ENCODE measurements around the gene NR3C2.

- TF ChIP-seq POLR2AphosphoS5 (IDR thresholded peaks at IDR 0.05) (no peak), POLR2A (IDR thresholded peaks at IDR 0.05) (no peak), EP300 (IDR thresholded peaks at IDR 0.05) (no peak)
- TF ChIP-seq, protein P1, sequence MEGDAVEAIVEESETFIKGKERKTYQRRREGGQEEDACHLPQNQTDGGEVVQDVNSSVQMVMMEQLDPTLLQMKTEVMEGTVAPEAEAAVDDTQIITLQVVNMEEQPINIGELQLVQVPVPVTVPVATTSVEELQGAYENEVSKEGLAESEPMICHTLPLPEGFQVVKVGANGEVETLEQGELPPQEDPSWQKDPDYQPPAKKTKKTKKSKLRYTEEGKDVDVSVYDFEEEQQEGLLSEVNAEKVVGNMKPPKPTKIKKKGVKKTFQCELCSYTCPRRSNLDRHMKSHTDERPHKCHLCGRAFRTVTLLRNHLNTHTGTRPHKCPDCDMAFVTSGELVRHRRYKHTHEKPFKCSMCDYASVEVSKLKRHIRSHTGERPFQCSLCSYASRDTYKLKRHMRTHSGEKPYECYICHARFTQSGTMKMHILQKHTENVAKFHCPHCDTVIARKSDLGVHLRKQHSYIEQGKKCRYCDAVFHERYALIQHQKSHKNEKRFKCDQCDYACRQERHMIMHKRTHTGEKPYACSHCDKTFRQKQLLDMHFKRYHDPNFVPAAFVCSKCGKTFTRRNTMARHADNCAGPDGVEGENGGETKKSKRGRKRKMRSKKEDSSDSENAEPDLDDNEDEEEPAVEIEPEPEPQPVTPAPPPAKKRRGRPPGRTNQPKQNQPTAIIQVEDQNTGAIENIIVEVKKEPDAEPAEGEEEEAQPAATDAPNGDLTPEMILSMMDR (IDR thresholded peaks at IDR 0.05), result no peak
Observed at GRCh38 chr4:148055844-148056243, 386.4 kb downstream of the NR3C2 start.

All from stomach (tissue), 4 donors.